ENCODE data around the gene ARL8A.
"Not testable (repeated sequence)": the region's sequence is repeated elsewhere in the genome, so short reads cannot be mapped to it uniquely, and the experiment has no call there.

ARL8A gene

DNA sequence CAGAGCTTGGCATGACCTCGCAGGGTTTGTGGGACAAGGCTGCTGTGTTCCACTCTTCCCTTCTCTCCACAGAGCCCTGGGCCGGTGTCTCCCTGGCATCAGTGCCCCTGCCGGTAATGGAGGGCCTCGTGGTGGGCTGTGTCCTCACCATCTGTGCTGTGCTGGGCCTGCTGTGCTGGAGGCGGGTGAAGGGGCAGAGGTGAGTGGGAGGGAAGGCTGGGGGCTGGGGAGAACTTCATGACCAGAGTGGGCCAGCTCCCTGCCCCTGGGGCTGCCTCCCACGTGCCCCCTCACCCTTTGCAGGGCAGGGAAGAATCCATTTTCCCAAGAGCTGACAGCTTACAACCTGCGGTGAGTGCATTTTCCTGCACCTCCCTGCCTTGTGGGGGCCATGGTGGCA, 37.0 kb upstream of the ARL8A start:
- H3K27ac ChIP-seq: no peak overlapping the region
- TF ChIP-seq ZFX (IDR thresholded peaks at IDR 0.05): no peak
- TF ChIP-seq, protein P1, sequence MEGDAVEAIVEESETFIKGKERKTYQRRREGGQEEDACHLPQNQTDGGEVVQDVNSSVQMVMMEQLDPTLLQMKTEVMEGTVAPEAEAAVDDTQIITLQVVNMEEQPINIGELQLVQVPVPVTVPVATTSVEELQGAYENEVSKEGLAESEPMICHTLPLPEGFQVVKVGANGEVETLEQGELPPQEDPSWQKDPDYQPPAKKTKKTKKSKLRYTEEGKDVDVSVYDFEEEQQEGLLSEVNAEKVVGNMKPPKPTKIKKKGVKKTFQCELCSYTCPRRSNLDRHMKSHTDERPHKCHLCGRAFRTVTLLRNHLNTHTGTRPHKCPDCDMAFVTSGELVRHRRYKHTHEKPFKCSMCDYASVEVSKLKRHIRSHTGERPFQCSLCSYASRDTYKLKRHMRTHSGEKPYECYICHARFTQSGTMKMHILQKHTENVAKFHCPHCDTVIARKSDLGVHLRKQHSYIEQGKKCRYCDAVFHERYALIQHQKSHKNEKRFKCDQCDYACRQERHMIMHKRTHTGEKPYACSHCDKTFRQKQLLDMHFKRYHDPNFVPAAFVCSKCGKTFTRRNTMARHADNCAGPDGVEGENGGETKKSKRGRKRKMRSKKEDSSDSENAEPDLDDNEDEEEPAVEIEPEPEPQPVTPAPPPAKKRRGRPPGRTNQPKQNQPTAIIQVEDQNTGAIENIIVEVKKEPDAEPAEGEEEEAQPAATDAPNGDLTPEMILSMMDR (conservative IDR thresholded peaks at IDR 0.05): no peak

DNA sequence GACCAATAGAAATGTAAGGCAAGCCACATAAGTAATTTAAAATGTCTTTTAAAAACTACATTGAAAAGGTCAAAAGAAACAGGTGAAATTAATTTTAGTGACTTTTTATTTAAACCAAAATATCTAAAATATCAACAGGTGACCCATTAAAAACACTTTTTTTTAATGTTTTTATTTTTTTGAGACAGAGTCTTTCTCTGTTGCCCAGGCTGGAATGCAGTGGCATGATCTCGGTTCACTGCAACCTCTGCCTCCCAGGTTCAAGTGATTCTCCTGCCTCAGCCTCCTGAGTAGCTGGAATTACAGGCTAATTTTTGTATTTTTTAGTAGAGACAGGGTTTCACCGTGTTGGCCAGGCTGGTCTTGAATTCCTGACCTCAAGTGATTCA, 36.2 kb upstream of the ARL8A start:
- H3K27ac ChIP-seq: not testable (repeated sequence)

DNA sequence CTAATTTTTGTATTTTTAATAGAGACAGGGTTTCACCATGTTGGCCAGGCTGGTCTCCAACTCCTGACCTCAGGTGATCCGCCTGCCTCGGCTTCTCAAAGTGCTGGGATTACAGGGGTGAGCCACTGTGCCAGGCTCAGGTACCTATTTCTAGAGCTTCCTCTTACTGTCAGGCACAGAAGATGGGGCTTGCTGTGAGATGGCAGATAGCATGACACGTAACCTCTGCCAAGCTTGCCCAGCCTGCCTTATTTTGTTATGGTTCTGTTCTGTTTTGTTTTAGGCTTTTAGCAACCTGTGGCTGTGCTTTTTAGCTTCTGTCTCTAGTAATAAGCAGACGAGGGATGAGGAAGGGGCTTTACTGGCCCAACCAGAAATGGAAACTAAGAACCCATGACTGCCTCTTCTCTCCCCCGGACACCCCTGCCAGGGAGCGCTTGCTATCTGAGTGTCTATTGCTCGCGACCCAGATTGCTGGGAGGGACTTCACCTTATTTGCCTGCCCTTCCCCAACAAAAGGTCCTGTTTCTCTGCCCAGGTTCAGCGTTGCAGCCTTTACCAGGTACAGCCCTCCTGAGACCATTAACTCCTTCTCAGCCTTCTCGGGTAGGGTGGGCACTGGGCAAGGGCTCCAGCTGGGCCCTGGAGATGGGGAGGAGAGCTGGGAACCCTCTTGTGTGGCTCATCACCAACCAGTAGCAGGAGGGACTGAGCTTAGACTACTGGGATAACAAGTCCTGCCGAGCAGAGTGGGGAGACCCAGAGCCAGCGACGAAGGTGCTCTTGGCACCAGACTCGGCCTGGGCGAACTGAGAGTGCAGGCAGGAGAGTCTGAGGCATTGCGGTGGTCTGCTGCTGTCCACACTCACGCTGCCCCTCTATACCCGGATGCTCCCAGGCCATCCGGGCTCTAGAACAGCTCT, 35.6 kb upstream of the ARL8A start:
- TF ChIP-seq ZFX (IDR thresholded peaks at IDR 0.05): no peak
- TF ChIP-seq, protein P1 (conservative IDR thresholded peaks at IDR 0.05): no peak
- H3K27ac ChIP-seq: no peak overlapping the region

DNA sequence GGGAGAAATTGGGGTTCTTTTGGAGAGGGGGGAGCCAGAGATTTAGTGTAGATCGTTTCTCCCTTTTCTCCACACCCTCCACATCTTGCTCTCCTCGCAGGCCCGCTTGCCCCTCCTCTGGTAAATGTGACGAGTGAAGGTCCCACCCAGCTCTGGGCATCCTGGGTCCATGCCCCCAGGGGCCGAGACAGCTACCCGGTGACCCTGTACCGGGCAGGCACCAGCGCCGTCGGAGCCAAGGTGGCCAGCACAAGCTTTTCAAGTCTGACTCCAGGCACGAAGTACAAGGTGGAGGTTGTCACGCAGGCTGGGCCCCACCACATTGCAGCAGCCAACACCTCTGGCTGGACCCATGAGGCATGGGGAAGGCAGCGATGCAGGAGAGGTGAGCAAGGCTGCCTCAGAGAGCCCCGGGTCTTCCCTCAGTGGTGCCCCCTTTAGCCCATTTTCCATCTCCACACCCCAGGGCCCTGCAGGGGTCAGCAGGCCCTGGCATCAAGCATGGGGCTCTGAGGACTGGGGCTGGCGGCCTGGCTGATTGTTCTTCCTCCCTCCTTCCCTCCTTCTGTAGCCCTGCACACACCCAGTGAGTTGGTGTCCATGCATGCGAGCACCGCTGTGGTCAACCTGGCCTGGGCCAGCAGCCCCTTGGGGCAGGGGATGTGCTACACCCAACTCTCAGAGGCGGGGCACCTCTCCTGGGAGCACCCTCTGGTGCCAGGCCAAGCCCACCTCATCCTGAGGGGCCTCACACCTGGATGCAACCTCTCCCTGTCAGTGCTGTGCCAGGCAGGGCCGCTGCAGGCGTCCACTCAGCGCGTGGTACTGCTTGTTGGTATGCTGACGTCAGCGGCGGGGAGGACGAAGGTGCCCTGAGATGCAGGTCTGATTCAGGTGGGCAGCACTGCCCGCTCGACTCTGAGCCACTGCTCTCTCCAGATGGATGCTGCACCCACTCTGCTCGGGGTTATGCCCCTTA, 32.7 kb upstream of the ARL8A start:
- TF ChIP-seq, protein P1 (conservative IDR thresholded peaks at IDR 0.05): no peak
- H3K27ac ChIP-seq: no peak overlapping the region

DNA sequence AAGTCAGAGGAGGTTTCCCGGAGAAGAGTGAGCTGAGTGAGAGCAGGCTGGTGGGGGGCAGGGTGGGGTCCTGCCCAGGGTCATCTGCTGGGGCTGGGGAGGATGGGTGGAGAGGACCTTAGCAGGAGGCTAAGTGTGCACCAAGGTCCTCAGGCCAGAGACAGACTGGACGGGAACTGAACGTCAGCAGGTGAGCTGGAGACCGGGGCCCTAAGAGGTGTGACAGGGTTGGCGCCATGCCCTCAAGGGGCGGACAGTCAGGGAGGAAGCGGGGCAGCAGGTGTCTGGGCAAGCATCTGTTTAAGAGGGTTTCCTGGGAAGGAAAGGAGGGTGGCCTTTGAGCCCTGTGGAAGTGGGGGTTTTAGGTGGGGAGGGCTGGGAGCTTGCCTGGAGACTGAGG, 29.5 kb upstream of the ARL8A start:
- TF ChIP-seq, protein P1 (conservative IDR thresholded peaks at IDR 0.05): no peak
- TF ChIP-seq ZFX (IDR thresholded peaks at IDR 0.05): no peak
- no peak overlapping the region for H3K27ac ChIP-seq

DNA sequence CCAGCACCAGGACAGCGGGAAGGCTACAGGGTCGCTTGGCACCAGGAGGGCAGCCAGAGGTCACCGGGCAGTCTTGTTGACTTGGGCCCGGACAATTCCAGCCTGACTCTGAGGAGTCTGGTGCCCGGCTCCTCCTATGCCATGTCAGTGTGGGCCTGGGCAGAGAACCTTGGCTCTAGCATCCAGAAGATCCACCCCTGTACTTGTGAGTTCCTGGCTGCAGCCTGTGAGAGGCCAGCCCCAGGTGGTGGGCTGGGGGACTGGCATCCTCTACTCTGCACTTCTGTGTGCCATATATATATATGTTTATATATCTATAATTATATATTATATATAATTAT, 27.4 kb upstream of the ARL8A start:
- H3K27ac ChIP-seq: no peak overlapping the region
- TF ChIP-seq ZFX (IDR thresholded peaks at IDR 0.05): no peak
- TF ChIP-seq, protein P1 (conservative IDR thresholded peaks at IDR 0.05): no peak

DNA sequence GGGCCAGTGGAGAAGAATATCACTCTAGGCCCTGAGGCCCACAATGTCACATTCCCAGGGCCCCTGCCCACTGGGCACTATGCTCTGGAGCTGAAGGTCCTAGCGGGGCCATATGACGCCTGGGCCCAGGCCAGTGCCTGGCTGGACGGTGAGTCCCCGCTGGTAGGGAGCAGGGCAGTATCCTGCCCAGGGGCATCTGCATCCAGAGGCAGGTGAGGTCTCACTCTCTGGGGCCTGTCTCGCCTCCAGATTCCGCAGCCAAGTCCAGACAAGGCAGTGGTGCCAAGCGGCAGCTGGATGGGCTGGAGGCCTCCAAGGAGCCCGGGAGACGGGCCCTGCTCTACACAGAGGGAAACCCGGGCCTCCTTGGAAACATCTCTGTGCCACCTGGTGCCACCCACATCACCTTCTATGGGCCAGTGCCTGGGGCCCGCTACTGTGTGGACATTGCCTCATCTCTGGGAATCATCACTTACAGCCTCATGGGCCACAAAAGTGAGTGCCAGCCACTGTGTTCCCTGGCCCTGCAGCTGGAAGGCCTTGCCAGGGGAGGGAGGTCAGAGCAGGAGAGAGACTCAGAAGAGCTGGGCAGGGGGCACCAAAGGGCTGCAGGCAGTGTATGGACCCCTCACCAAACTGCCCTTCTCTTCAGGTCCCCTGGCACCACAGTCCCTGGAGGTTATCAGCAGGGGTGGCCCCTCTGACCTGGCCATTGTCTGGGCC, 26.9 kb upstream of the ARL8A start:
- H3K27ac ChIP-seq: no peak overlapping the region
- TF ChIP-seq, protein P1 (conservative IDR thresholded peaks at IDR 0.05): no peak
- no peak for TF ChIP-seq ZFX (IDR thresholded peaks at IDR 0.05)
